Right cardiac atrium (tissue), 5 donors: ENCODE data around the gene CIBAR2. TPM values are rescaled to one million over a fixed set of nuclear protein-coding genes. Genes with fewer than 3 reads are reported as not detected.

Source experiments
- ATAC-seq, 2 donors: fragments of 200-7000 bp; cut with Tn5 transposase; one replicate each; pipeline versions ENCODE4 v1.8.0 to v1.9.1; 2020; ENCODE audit warnings: moderate library complexity in 2 of 2, mild to moderate bottlenecking in 1 of 2
- DNase-seq, 3 donors: peaks; one replicate each; pipeline ENCODE4 v3.0.0-alpha.2; 2020
- H3K27ac ChIP-seq: one replicate; pipeline ENCODE4 v1.5.1; 2013; ENCODE audit warnings: mild to moderate bottlenecking, low read length, control low read depth, moderate library complexity
- H3K27me3 ChIP-seq: one replicate; pipeline ENCODE4 v1.6.1; 2013; ENCODE audit not compliant: control insufficient read depth, insufficient read depth
- H3K4me1 ChIP-seq: one replicate; pipeline ENCODE4 v1.6.1; 2013; ENCODE audit warnings: low read length; ENCODE audit not compliant: control insufficient read depth, insufficient read depth
- H3K4me3 ChIP-seq: one replicate; pipeline ENCODE4 v1.5.1; 2013; ENCODE audit warnings: low read length, control low read depth
- H3K9me3 ChIP-seq: one replicate; pipeline ENCODE4 v1.6.1; 2013; ENCODE audit warnings: low read length; ENCODE audit not compliant: control insufficient read depth
- WGBS: extraction: QIAGEN DNeasy Blood & Tissue Kit; methylation state at CpG from one replicate; pipeline ENCODE4 v1.1.7; 2013; 5-methylcytosine and 5-hydroxymethylcytosine counted together
- intact Hi-C, 4 donors: fragments of 100-400 bp; cut with DNase I; formaldehyde crosslinking; loops; one replicate each; pipeline versions ENCODE4 v1.11.0 to v1.14.0; 2022 to 2023
- polyA plus RNA-seq: library from polyadenylated mRNA; stranded (reverse); fragments of 200-250 nt; gene quantifications from one replicate; pipeline ENCODE4 v1.2.3, GENCODE V29; 2013
- total RNA-seq, 4 donors: library from RNA; stranded (reverse); fragmentation: NEBNext Ultra II Directional; extraction: Animal tissue kit (Norgen Biotek cat#: 25700); gene quantifications; one replicate each; pipeline ENCODE4 v1.2.1, GENCODE V29; 2021
- donor health status: healthy with polysubstance abuse.
- donor health status: DM: no; HTN: yes; CAD: no.
- donor health status: DM: no; HTN: no; CAD: no.
- donor health status: DM: no; HTN: yes; CAD: no; lungs with severe emphysema.
- donor health status: DM: yes; HTN: yes; CAD: no.

The CIBAR2 gene
- total and polyA plus RNA-seq, 5 donors, result 0.09 TPM; not detected in 4

DNA sequence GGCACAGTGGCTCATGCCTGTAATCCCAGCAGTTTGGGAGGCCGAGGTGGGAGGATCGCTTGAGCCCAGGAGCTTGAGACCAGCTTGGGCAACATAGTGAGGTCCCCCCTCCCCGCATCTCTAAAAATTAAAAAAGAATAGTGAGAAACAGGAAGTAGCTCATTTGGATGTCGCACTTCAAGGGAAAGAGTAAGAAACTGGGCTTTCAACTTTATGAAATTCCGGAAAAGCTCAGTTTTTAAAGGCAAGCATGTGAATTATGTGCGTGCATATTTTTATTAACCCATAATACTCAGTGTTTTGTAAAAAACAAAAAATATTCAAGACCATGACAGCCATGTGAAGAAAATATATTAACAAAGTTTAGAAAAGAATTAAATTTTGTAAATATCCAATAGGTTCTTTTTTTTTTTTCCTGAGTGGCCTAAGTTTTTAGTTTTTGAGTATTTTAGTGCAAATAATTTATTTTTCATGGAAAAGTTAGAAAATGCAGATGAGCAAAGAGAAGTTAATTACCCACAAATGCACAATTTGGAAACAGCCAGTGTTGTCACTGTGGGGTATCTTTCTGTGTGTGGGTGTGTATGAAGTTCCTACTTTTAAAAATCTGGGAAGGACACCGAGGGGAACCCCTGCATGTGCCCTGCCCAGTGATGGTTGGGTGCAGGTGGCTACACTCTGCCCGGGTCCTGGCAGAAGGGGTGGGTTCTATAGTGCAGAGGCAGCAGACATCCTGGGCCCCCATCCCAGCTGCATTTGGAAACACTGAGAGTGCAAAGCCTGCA lies 40.0 kb downstream of the CIBAR2 start:
- no peak overlapping the region for H3K27ac ChIP-seq
- H3K4me3 ChIP-seq, result no peak overlapping the region
- DNase-seq (peak in 2 of 3 donors; percentile 17 to 41), ATAC-seq (peak in 1 of 2 donors; percentile 18)
- H3K9me3 ChIP-seq, result no peaks in the 10 kb centered on the region
- WGBS, result 60% methylated on average over 8 of the region's 8 CpGs
- H3K4me1 ChIP-seq, result no peaks in the 10 kb centered on the region
- intact Hi-C loops, result loop anchor here in 1 of 4 donors (10.0 kb wide), 1 partner anchor 63 kb away; no protein-coding TSS in a partner anchor
- no peaks in the 10 kb centered on the region for H3K27me3 ChIP-seq

DNA sequence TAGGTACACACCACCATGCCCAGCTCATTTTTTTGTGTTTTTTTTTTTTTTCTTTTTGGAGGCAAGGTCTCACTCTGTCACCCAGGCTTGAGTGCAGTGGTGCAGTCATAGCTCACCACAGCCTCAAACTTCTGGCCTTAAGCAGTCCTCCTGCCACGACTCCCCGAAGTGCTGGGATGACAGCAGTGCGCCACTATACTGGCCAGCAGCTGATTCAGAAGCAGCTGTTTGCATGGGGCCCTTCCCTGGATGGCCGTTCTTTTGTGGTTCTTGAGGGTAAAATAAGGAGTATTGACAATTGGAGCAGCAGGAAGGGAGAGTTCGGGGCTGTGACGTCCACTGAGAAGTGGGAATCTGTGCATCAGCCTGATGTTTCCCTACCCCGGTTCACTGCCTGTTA lies 43.1 kb downstream of the CIBAR2 start:
- H3K27ac ChIP-seq, result no peak overlapping the region
- DNase-seq (peak in 2 of 3 donors; percentile 5 to 13), ATAC-seq (no peak)
- H3K4me1 ChIP-seq, result no peaks in the 10 kb centered on the region
- WGBS, result 91% methylated on average over 7 of the region's 7 CpGs
- intact Hi-C loops, result no loop called here
- no peak overlapping the region for H3K4me3 ChIP-seq
- no peaks in the 10 kb centered on the region for H3K9me3 ChIP-seq
- no peaks in the 10 kb centered on the region for H3K27me3 ChIP-seq

- DNase-seq (peak in 2 of 3 donors; percentile 19 to 20), ATAC-seq (no peak)
- H3K27ac ChIP-seq, result no peak overlapping the region
- no peaks in the 10 kb centered on the region for H3K9me3 ChIP-seq
- intact Hi-C loops, result no loop called here
- 94% methylated on average over 8 of the region's 8 CpGs for WGBS
- no peaks in the 10 kb centered on the region for H3K27me3 ChIP-seq
- no peak overlapping the region for H3K4me3 ChIP-seq
- H3K4me1 ChIP-seq, result no peaks in the 10 kb centered on the region
Observed at GRCh38 chr16:85068746-85069145, 43.5 kb downstream of the CIBAR2 start.

GRCh38 chr16:85067426-85067825 lies 44.8 kb downstream of the CIBAR2 start:
- ATAC-seq (no peak), DNase-seq (peak in 1 of 3 donors; percentile 17)
- Histone ChIP-seq H3K27ac (no peak overlapping the region), H3K4me3 (no peak overlapping the region), H3K27me3 (no peaks in the 10 kb centered on the region), H3K9me3 (no peaks in the 10 kb centered on the region), H3K4me1 (no peaks in the 10 kb centered on the region)
- 94% methylated on average over 8 of the region's 8 CpGs for WGBS
- intact Hi-C loops, result no loop called here

GRCh38 chr16:85067024-85067423 lies 45.2 kb downstream of the CIBAR2 start:
- intact Hi-C loops, result no loop called here
- no peak for ATAC-seq
- whole genome bisulfite sequencing, result 95% methylated on average over 18 of the region's 18 CpGs

GRCh38 chr16:85066346-85066885 lies 45.9 kb downstream of the CIBAR2 start:
- ATAC-seq (no peak), DNase-seq (peak in 2 of 3 donors; percentile 3 to 13)
- intact Hi-C loops, result no loop called here
- no peak overlapping the region for H3K4me3 ChIP-seq
- no peaks in the 10 kb centered on the region for H3K27me3 ChIP-seq
- H3K27ac ChIP-seq, result no peak overlapping the region
- H3K4me1 ChIP-seq, result no peaks in the 10 kb centered on the region
- H3K9me3 ChIP-seq, result no peaks in the 10 kb centered on the region
- 86% methylated on average over 12 of the region's 12 CpGs for WGBS

More at GRCh38 chr16:85067024-85067423, 45.2 kb downstream of the CIBAR2 start:
- Histone ChIP-seq H3K4me1 (no peaks in the 10 kb centered on the region), H3K27me3 (no peaks in the 10 kb centered on the region), H3K27ac (no peak overlapping the region), H3K9me3 (no peaks in the 10 kb centered on the region), H3K4me3 (no peak overlapping the region)
- DNase-seq, result peak in 2 of 3 donors; percentile 16 to 49

- intact Hi-C loops, result no loop called here
- H3K27me3 ChIP-seq, result no peaks in the 10 kb centered on the region
- ATAC-seq (no peak), DNase-seq (no peak)
- H3K4me1 ChIP-seq, result no peaks in the 10 kb centered on the region
- H3K27ac ChIP-seq, result no peak overlapping the region
- WGBS, result 92% methylated on average over 13 of the region's 13 CpGs
- H3K4me3 ChIP-seq, result no peak overlapping the region
- H3K9me3 ChIP-seq, result no peaks in the 10 kb centered on the region
Observed at GRCh38 chr16:85065099-85065498, 47.2 kb downstream of the CIBAR2 start.

DNA sequence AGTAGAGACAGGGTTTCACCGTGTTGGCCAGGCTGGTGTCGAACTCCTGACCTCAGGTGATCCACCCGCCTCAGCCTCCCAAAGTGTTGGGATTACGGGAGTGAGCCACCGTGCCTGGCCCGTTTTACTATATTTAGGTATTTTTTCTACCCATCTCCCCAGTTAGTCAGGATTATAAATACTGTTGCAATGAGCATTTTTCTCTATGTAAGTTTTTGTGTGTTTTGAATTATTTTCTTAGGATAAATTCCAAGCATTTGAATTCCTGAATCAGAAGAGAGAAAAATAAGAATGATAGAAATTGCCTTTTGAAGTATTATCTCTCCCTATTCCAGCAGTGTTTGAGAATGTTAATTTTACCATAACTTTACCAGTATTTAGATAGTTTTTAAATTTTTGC lies 48.1 kb downstream of the CIBAR2 start:
- Histone ChIP-seq H3K4me3 (no peak overlapping the region), H3K27ac (no peak overlapping the region), H3K27me3 (no peaks in the 10 kb centered on the region), H3K4me1 (no peaks in the 10 kb centered on the region), H3K9me3 (no peaks in the 10 kb centered on the region)
- 85% methylated on average over 6 of the region's 6 CpGs for WGBS
- peak in 1 of 3 donors; percentile 13 for DNase-seq
- ATAC-seq, result no peak
- intact Hi-C loops, result no loop called here

GRCh38 chr16:85062845-85063244 lies 49.4 kb downstream of the CIBAR2 start:
- no peak overlapping the region for H3K27ac ChIP-seq
- ATAC-seq, result peak in 1 of 2 donors; percentile 68

GRCh38 chr16:85062323-85062722 lies 49.9 kb downstream of the CIBAR2 start:
- Histone ChIP-seq H3K9me3 (no peaks in the 10 kb centered on the region), H3K27ac (no peak overlapping the region), H3K4me1 (no peaks in the 10 kb centered on the region), H3K4me3 (no peak overlapping the region), H3K27me3 (no peaks in the 10 kb centered on the region)
- intact Hi-C loops, result no loop called here
- DNase-seq, result peak in 2 of 3 donors; percentile 7 to 9
- ATAC-seq, result no peak
- 92% methylated on average over 9 of the region's 9 CpGs for WGBS

More at GRCh38 chr16:85062845-85063244, 49.4 kb downstream of the CIBAR2 start:
- Histone ChIP-seq H3K27me3 (no peaks in the 10 kb centered on the region), H3K9me3 (no peaks in the 10 kb centered on the region), H3K4me3 (no peak overlapping the region), H3K4me1 (no peaks in the 10 kb centered on the region)
- 74% methylated on average over 11 of the region's 11 CpGs for WGBS
- intact Hi-C loops, result no loop called here
- peak in 2 of 3 donors; percentile 30 to 41 for DNase-seq

DNA sequence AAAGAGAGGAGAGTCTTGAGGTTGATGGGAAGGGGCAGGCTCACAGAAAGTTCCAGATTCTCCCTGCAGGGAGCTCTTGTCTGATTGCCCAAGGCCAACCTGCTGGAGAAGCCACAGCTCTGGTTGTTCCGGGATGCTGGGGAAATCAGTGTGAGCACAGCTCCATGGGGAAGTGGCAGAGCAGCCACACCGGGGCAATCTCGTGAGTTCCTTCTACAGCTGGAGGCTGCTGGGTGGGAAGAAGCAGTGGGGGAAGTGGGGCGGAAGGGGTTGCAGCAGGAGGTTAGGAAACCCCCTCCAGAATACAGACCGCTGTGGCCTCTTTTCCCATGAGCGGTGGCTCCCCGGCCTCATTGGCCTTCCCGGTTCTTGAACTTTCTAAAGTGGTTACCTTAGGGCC lies 50.7 kb downstream of the CIBAR2 start:
- no peaks in the 10 kb centered on the region for H3K9me3 ChIP-seq
- ATAC-seq (peak; percentile 30 to 48), DNase-seq (peak; percentile 49 to 78 (median 73))
- H3K27me3 ChIP-seq, result no peaks in the 10 kb centered on the region
- H3K4me3 ChIP-seq, result no peak overlapping the region
- intact Hi-C loops, result no loop called here
- H3K4me1 ChIP-seq, result no peaks in the 10 kb centered on the region
- no peak overlapping the region for H3K27ac ChIP-seq
- WGBS, result 86% methylated on average over 8 of the region's 8 CpGs
